Endometrial microvascular endothelial cells (primary cell): ENCODE measurements around the gene BTG3. TPM values are rescaled to one million over a fixed set of nuclear protein-coding genes. Genes with fewer than 3 reads are reported as not detected.

Experiments
- in situ Hi-C: cut with HindIII; loops from 2 replicates; pipeline ENCODE4 v1.10.0; 2017; ENCODE audit warnings: low sequenced_read_pairs, low pct_unique_long_range_greater_than_20kb; ENCODE audit errors: inconsistent ontology term
- total RNA-seq: library from RNA; depleted of rRNA; stranded (reverse); fragments of >200 nt; gene quantifications from one replicate; pipeline ENCODE4 v1.2.3, GENCODE V29; 2015; ENCODE audit errors: inconsistent ontology term

Gene BTG3
- total RNA-seq, 1 donor from 2014 or later, result 31.2 TPM

DNA sequence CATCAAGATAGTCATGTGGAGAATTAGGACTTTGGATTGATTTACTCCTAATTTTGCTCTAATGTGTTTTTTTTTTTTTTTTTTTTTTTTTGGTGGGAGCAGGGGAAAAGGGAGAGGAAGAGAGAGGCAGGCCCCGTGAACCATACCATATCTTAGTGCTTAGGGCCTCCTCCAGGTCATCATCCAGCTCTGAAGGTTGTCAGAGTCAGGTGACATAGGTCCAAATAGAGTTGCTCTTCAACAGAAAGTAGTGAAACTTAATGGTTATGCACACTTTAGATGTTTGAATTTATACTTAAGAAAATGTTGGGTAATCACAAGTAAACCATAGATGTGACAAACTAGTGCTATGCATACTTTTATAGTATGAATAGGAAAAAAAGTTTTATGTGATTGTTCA, 67.7 kb downstream of the BTG3 start:
- in situ Hi-C loops, result no loop called here

Other genes starting within 250 kb of the BTG3 start
- gene CXADR, start 99.9 kb downstream of the BTG3 start, total RNA-seq, result 5.8 TPM
- gene C21orf91, start 206.5 kb upstream of the BTG3 start, total RNA-seq, result 0.93 TPM